Mammary epithelial cell (primary cell): ENCODE data around the gene HTR3E.

Experiments used
- EZH2 ChIP-seq: IDR thresholded peaks from 2 replicates; pipeline ENCODE4 v1.6.1; 2012; ENCODE audit warnings: low read length, inconsistent platforms, borderline replicate concordance
- TF ChIP-seq, protein P1 (sequence below), 2 donors: IDR thresholded peaks in 1 of 2; conservative IDR thresholded peaks in 1 of 2; 2 replicates each; pipeline ENCODE4 v1.5.1; 2011 to 2012; ENCODE audit warnings: inconsistent platforms in 2 of 2, low read length in 2 of 2, mild to moderate bottlenecking in 2 of 2, control low read depth in 1 of 2, low read depth in 1 of 2; ENCODE audit not compliant: insufficient read depth in 1 of 2; ENCODE audit errors: extremely low read depth in 1 of 2

DNA sequence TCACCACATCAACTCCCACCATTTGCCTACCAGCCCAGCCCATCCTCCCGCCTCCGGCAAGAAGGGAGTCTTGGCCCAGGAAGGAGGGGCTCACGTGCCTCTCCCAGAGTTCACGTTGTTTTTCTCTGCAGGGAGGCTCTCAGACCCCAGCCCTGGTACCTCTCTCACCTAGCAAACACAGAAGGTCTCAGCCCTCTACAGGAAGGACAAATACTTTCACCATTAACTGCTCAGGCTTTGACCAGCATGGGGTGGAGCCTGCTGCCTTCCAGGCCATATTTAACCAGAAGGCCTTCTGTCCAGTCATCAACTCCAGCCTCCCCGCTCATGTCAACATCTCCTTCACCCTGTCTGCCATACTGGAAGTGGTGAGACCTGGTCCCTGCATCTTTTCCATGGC is 19.0 kb upstream of the HTR3E start:
- TF ChIP-seq, protein P1, sequence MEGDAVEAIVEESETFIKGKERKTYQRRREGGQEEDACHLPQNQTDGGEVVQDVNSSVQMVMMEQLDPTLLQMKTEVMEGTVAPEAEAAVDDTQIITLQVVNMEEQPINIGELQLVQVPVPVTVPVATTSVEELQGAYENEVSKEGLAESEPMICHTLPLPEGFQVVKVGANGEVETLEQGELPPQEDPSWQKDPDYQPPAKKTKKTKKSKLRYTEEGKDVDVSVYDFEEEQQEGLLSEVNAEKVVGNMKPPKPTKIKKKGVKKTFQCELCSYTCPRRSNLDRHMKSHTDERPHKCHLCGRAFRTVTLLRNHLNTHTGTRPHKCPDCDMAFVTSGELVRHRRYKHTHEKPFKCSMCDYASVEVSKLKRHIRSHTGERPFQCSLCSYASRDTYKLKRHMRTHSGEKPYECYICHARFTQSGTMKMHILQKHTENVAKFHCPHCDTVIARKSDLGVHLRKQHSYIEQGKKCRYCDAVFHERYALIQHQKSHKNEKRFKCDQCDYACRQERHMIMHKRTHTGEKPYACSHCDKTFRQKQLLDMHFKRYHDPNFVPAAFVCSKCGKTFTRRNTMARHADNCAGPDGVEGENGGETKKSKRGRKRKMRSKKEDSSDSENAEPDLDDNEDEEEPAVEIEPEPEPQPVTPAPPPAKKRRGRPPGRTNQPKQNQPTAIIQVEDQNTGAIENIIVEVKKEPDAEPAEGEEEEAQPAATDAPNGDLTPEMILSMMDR (conservative IDR thresholded peaks at IDR 0.05 in 1 of 2, IDR thresholded peaks at IDR 0.05 in 1 of 2; ENCODE audit: extremely low read depth in 1 of 2, insufficient read depth in 1 of 2, low read depth in 1 of 2, low read length in 2 of 2) = no peak
- no peak for TF ChIP-seq EZH2
